ENCODE results near the gene KRT26. TPM values are rescaled to one million over a fixed set of nuclear protein-coding genes. Genes with fewer than 3 reads are reported as not detected.

The KRT26 gene
- total RNA-seq, 2 experiments from 2014 or later, result not detected

DNA sequence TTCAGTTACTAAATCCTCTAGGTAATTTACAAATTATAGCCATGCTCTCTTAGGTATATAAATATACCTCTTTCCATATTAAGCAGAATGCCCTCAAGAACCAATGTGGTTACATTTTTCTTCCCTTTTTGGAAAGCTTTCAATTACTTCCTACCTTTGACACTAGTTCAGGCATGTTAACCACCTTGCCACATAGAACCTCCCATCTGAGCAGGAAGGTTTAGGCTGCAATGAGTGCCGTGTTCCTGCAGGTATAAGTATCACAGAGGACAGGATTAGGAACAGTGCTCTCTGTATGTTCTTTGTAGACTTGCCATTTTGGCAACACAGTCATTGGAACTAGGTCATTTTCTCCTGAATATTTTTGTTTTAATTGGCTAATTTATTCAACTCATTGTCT is 37.0 kb downstream of the KRT26 start:
- Mint-ChIP-seq H3K9me3 (no peaks in the 10 kb centered on the region), H3K36me3 (no peaks in the 10 kb centered on the region), H3K27ac (no peak overlapping the region), H3K27me3 (peaks cover 45% of the 10 kb centered on the region), H3K4me3 (no peak overlapping the region), H3K4me1 (no peaks in the 10 kb centered on the region)
- POLR2A ChIA-PET, result no interaction called here
- DNase-seq (no peak), ATAC-seq (ENCODE audit: low read depth) (no peak)

DNA sequence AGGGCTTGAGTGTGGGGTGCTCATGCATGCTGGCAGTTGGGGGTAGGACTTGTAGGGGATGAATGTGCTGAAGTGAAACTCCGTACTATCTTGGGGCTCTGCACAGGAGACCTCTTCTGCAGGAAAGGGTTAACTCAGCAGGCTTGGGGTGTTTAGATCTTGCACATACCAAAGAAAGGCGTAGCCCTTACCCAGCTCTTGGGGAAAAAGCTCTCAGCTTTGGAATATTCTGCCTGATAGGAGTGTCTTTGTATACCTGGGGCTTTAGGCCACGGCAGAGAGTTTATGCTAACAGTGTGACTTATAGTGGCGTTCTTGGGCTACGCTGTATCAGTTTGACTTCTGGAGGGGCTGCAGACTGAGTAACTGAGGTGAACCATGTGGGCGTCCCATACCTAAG is 38.0 kb downstream of the KRT26 start:
- no peak overlapping the region for H3K4me3 Mint-ChIP-seq
- H3K27ac Mint-ChIP-seq, result no peak overlapping the region
- H3K27me3 Mint-ChIP-seq, result peaks cover 48% of the 10 kb centered on the region
- POLR2A ChIA-PET, result no interaction called here
- no peak for ATAC-seq (ENCODE audit: low read depth)
- no peaks in the 10 kb centered on the region for H3K4me1 Mint-ChIP-seq
- H3K36me3 Mint-ChIP-seq, result no peaks in the 10 kb centered on the region
- DNase-seq, result no peak
- H3K9me3 Mint-ChIP-seq, result no peaks in the 10 kb centered on the region

DNA sequence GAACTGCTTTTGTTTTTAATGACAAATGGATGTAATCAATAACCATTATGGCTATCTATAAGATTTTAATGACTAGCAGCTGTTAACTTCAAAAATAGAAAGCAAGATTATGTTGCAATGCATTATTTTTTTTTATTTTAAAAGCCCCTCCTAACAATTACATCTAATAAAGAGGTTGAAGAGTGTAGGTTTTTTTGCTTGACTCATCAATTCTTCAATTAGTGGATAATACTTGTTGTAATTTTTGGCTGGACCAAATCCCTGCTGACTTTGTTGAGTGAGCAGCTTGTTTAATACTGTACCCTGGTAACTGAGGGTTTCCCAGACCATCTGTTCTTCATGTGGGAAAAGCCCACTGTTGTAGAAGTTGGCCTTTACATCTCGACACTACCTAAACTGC is 41.0 kb downstream of the KRT26 start:
- Mint-ChIP-seq H3K36me3 (no peaks in the 10 kb centered on the region), H3K27ac (no peak overlapping the region), H3K9me3 (no peaks in the 10 kb centered on the region), H3K4me1 (peaks cover 2% of the 10 kb centered on the region), H3K27me3 (peaks cover 51% of the 10 kb centered on the region), H3K4me3 (no peak overlapping the region)
- DNase-seq, result no peak
- POLR2A ChIA-PET, result no interaction called here
- no peak for ATAC-seq (ENCODE audit: low read depth)

GRCh38 chr17:40727447-40728231 is 44.4 kb downstream of the KRT26 start:
- ATAC-seq (ENCODE audit: low read depth), result no peak
- DNase-seq, result no peak
- Mint-ChIP-seq H3K27ac (no peak overlapping the region), H3K27me3 (peaks cover 54% of the 10 kb centered on the region), H3K9me3 (no peaks in the 10 kb centered on the region), H3K4me3 (no peak overlapping the region), H3K4me1 (peaks cover 2% of the 10 kb centered on the region), H3K36me3 (no peaks in the 10 kb centered on the region)
- POLR2A ChIA-PET, result no interaction called here

GRCh38 chr17:40726919-40727318 is 45.1 kb downstream of the KRT26 start:
- no peak overlapping the region for H3K27ac Mint-ChIP-seq

GRCh38 chr17:40724656-40725055 is 47.3 kb downstream of the KRT26 start:
- POLR2A ChIA-PET, result no interaction called here
- DNase-seq (no peak), ATAC-seq (ENCODE audit: low read depth) (no peak)
- H3K4me3 Mint-ChIP-seq, result no peak overlapping the region
- H3K9me3 Mint-ChIP-seq, result no peaks in the 10 kb centered on the region
- H3K27me3 Mint-ChIP-seq, result peaks cover 40% of the 10 kb centered on the region
- H3K27ac Mint-ChIP-seq, result no peak overlapping the region
- peaks cover 2% of the 10 kb centered on the region for H3K4me1 Mint-ChIP-seq
- no peaks in the 10 kb centered on the region for H3K36me3 Mint-ChIP-seq

More at GRCh38 chr17:40726919-40727318, 45.1 kb downstream of the KRT26 start:
- DNase-seq (no peak), ATAC-seq (ENCODE audit: low read depth) (no peak)
- H3K36me3 Mint-ChIP-seq, result no peaks in the 10 kb centered on the region
- no peaks in the 10 kb centered on the region for H3K9me3 Mint-ChIP-seq
- H3K4me3 Mint-ChIP-seq, result no peak overlapping the region
- H3K27me3 Mint-ChIP-seq, result peaks cover 47% of the 10 kb centered on the region
- POLR2A ChIA-PET, result no interaction called here
- peaks cover 2% of the 10 kb centered on the region for H3K4me1 Mint-ChIP-seq

- ATAC-seq (ENCODE audit: low read depth) (no peak), DNase-seq (no peak)
- Mint-ChIP-seq H3K4me3 (no peak overlapping the region), H3K27me3 (peaks cover 48% of the 10 kb centered on the region), H3K36me3 (no peaks in the 10 kb centered on the region), H3K27ac (no peak overlapping the region), H3K4me1 (no peaks in the 10 kb centered on the region), H3K9me3 (no peaks in the 10 kb centered on the region)
- POLR2A ChIA-PET, result no interaction called here
Measured at GRCh38 chr17:40722241-40722640, 49.8 kb downstream of the KRT26 start.

DNA sequence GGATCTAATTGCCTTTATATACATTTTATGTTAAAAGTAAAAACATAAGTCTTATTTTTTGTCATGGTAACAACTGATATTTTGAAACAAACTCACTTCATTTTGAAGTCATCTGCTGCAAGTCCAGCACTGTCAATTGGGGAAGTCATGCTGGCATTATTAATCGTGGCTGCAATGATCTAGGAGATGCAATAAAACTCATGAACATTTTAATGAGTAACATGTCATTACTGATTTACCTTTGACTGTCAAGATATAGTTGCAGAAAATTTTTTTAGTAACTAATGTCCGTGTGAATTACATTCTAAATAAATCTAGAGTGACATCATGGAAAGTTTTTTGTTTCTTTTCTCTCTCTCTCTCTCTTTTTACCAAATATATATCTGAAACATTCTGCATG is 51.1 kb downstream of the KRT26 start:
- H3K36me3 Mint-ChIP-seq, result no peaks in the 10 kb centered on the region
- no peak for ATAC-seq (ENCODE audit: low read depth)
- H3K27me3 Mint-ChIP-seq, result peaks cover 54% of the 10 kb centered on the region
- POLR2A ChIA-PET, result no interaction called here
- no peak overlapping the region for H3K4me3 Mint-ChIP-seq
- no peaks in the 10 kb centered on the region for H3K9me3 Mint-ChIP-seq
- no peak overlapping the region for H3K27ac Mint-ChIP-seq
- DNase-seq, result no peak
- H3K4me1 Mint-ChIP-seq, result no peaks in the 10 kb centered on the region

DNA sequence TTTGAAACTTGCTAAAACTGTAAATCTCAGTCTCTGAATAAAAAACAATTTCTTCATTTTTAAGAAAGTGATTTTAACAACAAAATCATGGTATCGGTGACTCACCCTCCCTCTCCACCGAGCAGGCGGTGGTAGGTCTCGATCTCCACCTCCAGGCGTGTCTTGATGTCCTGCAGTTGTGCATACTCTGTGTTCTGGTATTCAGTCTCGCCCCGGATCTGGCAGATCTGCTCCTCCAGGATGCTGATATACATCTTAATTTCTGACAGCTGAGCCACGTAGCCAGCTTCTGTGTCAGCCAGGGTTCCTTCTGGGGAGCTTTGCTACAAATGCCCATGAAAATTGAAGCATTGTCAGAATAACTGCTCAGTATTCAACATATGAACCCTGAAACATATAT is 53.1 kb downstream of the KRT26 start:
- peaks cover 42% of the 10 kb centered on the region for H3K27me3 Mint-ChIP-seq
- no peaks in the 10 kb centered on the region for H3K4me1 Mint-ChIP-seq
- H3K9me3 Mint-ChIP-seq, result no peaks in the 10 kb centered on the region
- DNase-seq (no peak), ATAC-seq (ENCODE audit: low read depth) (no peak)
- POLR2A ChIA-PET, result no interaction called here
- H3K36me3 Mint-ChIP-seq, result no peaks in the 10 kb centered on the region
- no peak overlapping the region for H3K4me3 Mint-ChIP-seq
- H3K27ac Mint-ChIP-seq, result no peak overlapping the region

DNA sequence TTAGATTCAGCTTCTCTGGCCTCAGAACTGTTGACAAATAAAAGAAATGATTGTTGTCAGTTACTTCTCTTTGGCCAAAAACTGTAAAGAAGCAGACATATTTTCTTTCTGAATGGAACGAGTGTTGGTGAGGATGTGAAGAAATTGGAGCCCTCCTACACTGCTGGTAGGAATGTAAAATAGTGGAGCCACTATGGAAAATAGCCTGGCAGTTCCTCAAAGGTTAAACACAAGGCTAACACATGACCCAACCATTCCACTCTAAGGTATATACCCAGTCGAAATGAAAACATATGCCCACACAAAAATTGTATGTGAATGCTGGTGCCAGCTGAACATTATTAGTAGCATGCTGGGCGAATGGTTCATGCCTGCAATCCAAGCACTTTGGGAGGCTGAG is 54.2 kb downstream of the KRT26 start:
- no peaks in the 10 kb centered on the region for H3K9me3 Mint-ChIP-seq
- no peaks in the 10 kb centered on the region for H3K4me1 Mint-ChIP-seq
- ATAC-seq (ENCODE audit: low read depth) (no peak), DNase-seq (no peak)
- no peaks in the 10 kb centered on the region for H3K36me3 Mint-ChIP-seq
- H3K4me3 Mint-ChIP-seq, result no peak overlapping the region
- POLR2A ChIA-PET, result no interaction called here
- no peak overlapping the region for H3K27ac Mint-ChIP-seq
- peaks cover 38% of the 10 kb centered on the region for H3K27me3 Mint-ChIP-seq

Other genes starting within 250 kb of the KRT26 start
- 100 to 1,000 TPM; 231 to 238 TPM for gene CCR7, start 206.7 kb downstream of the KRT26 start, total RNA-seq
- gene SMARCE1, start 124.4 kb downstream of the KRT26 start, total RNA-seq, result 100 to 1,000 TPM; 109 to 117 TPM
- not detected for gene KRT222, start 107.0 kb downstream of the KRT26 start, total RNA-seq
- not detected for gene KRT24, start 68.4 kb downstream of the KRT26 start, total RNA-seq
- gene KRT25, start 16.9 kb downstream of the KRT26 start, total RNA-seq, result not detected
- gene KRT27, start 10.3 kb upstream of the KRT26 start, total RNA-seq, result not detected
- not detected for gene KRT28, start 27.8 kb upstream of the KRT26 start, total RNA-seq
- 10 to 100 TPM; 25.7 to 28.6 TPM for gene KRT10, start 50.4 kb upstream of the KRT26 start, total RNA-seq
- not detected for gene KRT12, start 95.0 kb upstream of the KRT26 start, total RNA-seq
- not detected for gene KRT20, start 113.0 kb upstream of the KRT26 start, total RNA-seq
- not detected for gene KRT23, start 165.4 kb upstream of the KRT26 start, total RNA-seq
- gene KRT39, start 194.7 kb upstream of the KRT26 start, total RNA-seq, result not detected
- gene KRT40, start 212.1 kb upstream of the KRT26 start, total RNA-seq, result not detected
- gene KRTAP3-3, start 222.0 kb upstream of the KRT26 start, total RNA-seq, result not detected
- gene KRTAP3-2, start 227.7 kb upstream of the KRT26 start, total RNA-seq, result not detected
- gene KRTAP3-1, start 236.9 kb upstream of the KRT26 start, total RNA-seq, result not detected